ENCODE measurements around the gene HSPB9.
"Not testable (repeated sequence)": the region's sequence is repeated elsewhere in the genome, so short reads cannot be mapped to it uniquely, and the experiment has no call there.

HSPB9 gene

GRCh38 chr17:42143138-42143537, 20.5 kb downstream of the HSPB9 start:
- DNase-seq (ENCODE audit: low spot score): not testable (repeated sequence)

GRCh38 chr17:42146911-42147607, 24.5 kb downstream of the HSPB9 start:
- no peak for DNase-seq (ENCODE audit: low spot score)

- no peak for DNase-seq (ENCODE audit: low spot score)
These were observed 31.5 kb downstream of the HSPB9 start for GRCh38 chr17:42153919-42154742.

- DNase-seq (ENCODE audit: low spot score): no peak
These were observed 33.0 kb downstream of the HSPB9 start for GRCh38 chr17:42155614-42156045.

GRCh38 chr17:42159796-42160530, 37.4 kb downstream of the HSPB9 start:
- no peak for DNase-seq (ENCODE audit: low spot score)

GRCh38 chr17:42160531-42160910, 37.9 kb downstream of the HSPB9 start:
- DNase-seq (ENCODE audit: low spot score): no peak

GRCh38 chr17:42163113-42163512, 40.5 kb downstream of the HSPB9 start:
- DNase-seq (ENCODE audit: low spot score): no peak

GRCh38 chr17:42163696-42164407, 41.2 kb downstream of the HSPB9 start:
- no peak for DNase-seq (ENCODE audit: low spot score)

GRCh38 chr17:42165751-42166150, 43.1 kb downstream of the HSPB9 start:
- DNase-seq (ENCODE audit: low spot score): no peak

GRCh38 chr17:42166196-42166763, 43.7 kb downstream of the HSPB9 start:
- no peak for DNase-seq (ENCODE audit: low spot score)

- DNase-seq (ENCODE audit: low spot score): no peak
These were observed 45.2 kb downstream of the HSPB9 start for GRCh38 chr17:42167807-42168206.

GRCh38 chr17:42169351-42169750, 46.7 kb downstream of the HSPB9 start:
- no peak for DNase-seq (ENCODE audit: low spot score)

- peak; percentile 60 for DNase-seq (ENCODE audit: low spot score)
These were observed 49.2 kb downstream of the HSPB9 start for GRCh38 chr17:42171831-42172230.
